Astrocyte (in vitro differentiated cells and primary cell): ENCODE data around the gene CTSL. TPM values are rescaled to one million over a fixed set of nuclear protein-coding genes. Genes with fewer than 3 reads are reported as not detected.

Experiments
- DNase-seq: peaks from one replicate; pipeline ENCODE4 v3.0.0-alpha.2; 2010; ENCODE audit warnings: low read depth
- FAIRE-seq: peaks from 2 replicates; lab custom pipeline; 2011; peaks lifted over from hg19 to GRCh38; lab: Jason Lieb, UNC
- H2AFZ ChIP-seq: 2 replicates; pipeline ENCODE4 v1.6.0; 2012; ENCODE audit warnings: low read depth, low read length, inconsistent platforms
- H3K27ac ChIP-seq: 2 replicates; pipeline ENCODE4 v1.5.1; 2011; ENCODE audit warnings: low read depth, low read length, inconsistent platforms
- H3K27me3 ChIP-seq: 2 replicates; pipeline ENCODE4 v1.6.0; 2011; ENCODE audit warnings: low read length, inconsistent platforms; ENCODE audit not compliant: insufficient read depth
- H3K36me3 ChIP-seq: 2 replicates; pipeline ENCODE4 v1.5.1; 2011; ENCODE audit warnings: low read length, inconsistent platforms; ENCODE audit not compliant: insufficient read depth
- H3K4me1 ChIP-seq: 2 replicates; pipeline ENCODE4 v1.5.1; 2011; ENCODE audit warnings: low read length, inconsistent platforms; ENCODE audit not compliant: insufficient read depth
- H3K4me2 ChIP-seq: 2 replicates; pipeline ENCODE4 v1.6.0; 2012; ENCODE audit warnings: low read length, inconsistent platforms
- H3K4me3 ChIP-seq: 2 replicates; pipeline ENCODE4 v1.5.1; 2011; ENCODE audit warnings: low read depth, mild to moderate bottlenecking, low read length, inconsistent platforms; ENCODE audit not compliant: insufficient read depth
- H3K79me2 ChIP-seq: 2 replicates; pipeline ENCODE4 v1.6.0; 2012; ENCODE audit warnings: mild to moderate bottlenecking, low read length, inconsistent platforms; ENCODE audit not compliant: insufficient read depth
- H3K9ac ChIP-seq: 2 replicates; pipeline ENCODE4 v1.6.0; 2012; ENCODE audit warnings: mild to moderate bottlenecking, low read length, inconsistent platforms
- H3K9me3 ChIP-seq: 2 replicates; pipeline ENCODE4 v1.5.1; 2012; ENCODE audit warnings: low read depth, mild to moderate bottlenecking, low read length, inconsistent platforms; ENCODE audit not compliant: insufficient read depth
- H4K20me1 ChIP-seq: 2 replicates; pipeline ENCODE4 v1.6.0; 2012; ENCODE audit warnings: low read length, inconsistent platforms; ENCODE audit not compliant: insufficient read depth
- H3K27ac Mint-ChIP-seq: one replicate; pipeline ENCODE4 v1.8.0; 2021; ENCODE audit warnings: mild to moderate bottlenecking, mixed read lengths; ENCODE audit not compliant: unreplicated experiment
- H3K27me3 Mint-ChIP-seq: one replicate; pipeline ENCODE4 v1.8.0; 2021; ENCODE audit warnings: low read depth, mixed read lengths; ENCODE audit not compliant: unreplicated experiment
- H3K36me3 Mint-ChIP-seq: one replicate; pipeline ENCODE4 v1.8.0; 2021; ENCODE audit warnings: low read depth, mixed read lengths; ENCODE audit not compliant: unreplicated experiment
- H3K4me1 Mint-ChIP-seq: one replicate; pipeline ENCODE4 v1.8.0; 2021; ENCODE audit warnings: low read depth, mixed read lengths; ENCODE audit not compliant: unreplicated experiment
- H3K4me3 Mint-ChIP-seq: one replicate; pipeline ENCODE4 v1.8.0; 2021; ENCODE audit warnings: mild to moderate bottlenecking, moderate library complexity, mixed read lengths; ENCODE audit not compliant: unreplicated experiment
- H3K9me3 Mint-ChIP-seq: one replicate; pipeline ENCODE4 v1.8.0; 2021; ENCODE audit warnings: mild to moderate bottlenecking, mixed read lengths; ENCODE audit not compliant: unreplicated experiment
- EZH2 ChIP-seq: IDR thresholded peaks from 2 replicates; pipeline ENCODE4 v1.6.1; 2012; ENCODE audit warnings: mild to moderate bottlenecking, low read length, inconsistent platforms; ENCODE audit not compliant: insufficient read depth
- total RNA-seq: library from RNA; stranded (reverse); gene quantifications from 2 replicates; pipeline ENCODE4 v1.2.1, GENCODE V29; 2021
- TF ChIP-seq, protein P1 (sequence below): IDR thresholded peaks from 2 replicates; pipeline ENCODE4 v1.5.1; 2011; ENCODE audit warnings: low read depth, mild to moderate bottlenecking, inconsistent platforms, low read length, moderate library complexity; ENCODE audit not compliant: insufficient read depth

The CTSL gene
- total RNA-seq, 1 donor from 2014 or later: 94.9 TPM

- Mint-ChIP-seq H3K27ac (no peak overlapping the region), H3K36me3 (no peaks in the 10 kb centered on the region), H3K27me3 (peaks cover 8% of the 10 kb centered on the region), H3K4me3 (no peak overlapping the region), H3K4me1 (no peaks in the 10 kb centered on the region), H3K9me3 (peaks cover 7% of the 10 kb centered on the region)
- Histone ChIP-seq H3K27me3 (no peaks in the 10 kb centered on the region), H3K4me1 (no peaks in the 10 kb centered on the region), H3K4me2 (no peak overlapping the region), H3K36me3 (no peaks in the 10 kb centered on the region), H3K9ac (no peak overlapping the region), H4K20me1 (no peaks in the 10 kb centered on the region), H3K79me2 (no peaks in the 10 kb centered on the region), H3K27ac (no peak overlapping the region), H2AFZ (no peak overlapping the region), H3K9me3 (no peaks in the 10 kb centered on the region), H3K4me3 (no peak overlapping the region)
- no peak for FAIRE-seq
- DNase-seq: no peak
- TF ChIP-seq, protein P1, sequence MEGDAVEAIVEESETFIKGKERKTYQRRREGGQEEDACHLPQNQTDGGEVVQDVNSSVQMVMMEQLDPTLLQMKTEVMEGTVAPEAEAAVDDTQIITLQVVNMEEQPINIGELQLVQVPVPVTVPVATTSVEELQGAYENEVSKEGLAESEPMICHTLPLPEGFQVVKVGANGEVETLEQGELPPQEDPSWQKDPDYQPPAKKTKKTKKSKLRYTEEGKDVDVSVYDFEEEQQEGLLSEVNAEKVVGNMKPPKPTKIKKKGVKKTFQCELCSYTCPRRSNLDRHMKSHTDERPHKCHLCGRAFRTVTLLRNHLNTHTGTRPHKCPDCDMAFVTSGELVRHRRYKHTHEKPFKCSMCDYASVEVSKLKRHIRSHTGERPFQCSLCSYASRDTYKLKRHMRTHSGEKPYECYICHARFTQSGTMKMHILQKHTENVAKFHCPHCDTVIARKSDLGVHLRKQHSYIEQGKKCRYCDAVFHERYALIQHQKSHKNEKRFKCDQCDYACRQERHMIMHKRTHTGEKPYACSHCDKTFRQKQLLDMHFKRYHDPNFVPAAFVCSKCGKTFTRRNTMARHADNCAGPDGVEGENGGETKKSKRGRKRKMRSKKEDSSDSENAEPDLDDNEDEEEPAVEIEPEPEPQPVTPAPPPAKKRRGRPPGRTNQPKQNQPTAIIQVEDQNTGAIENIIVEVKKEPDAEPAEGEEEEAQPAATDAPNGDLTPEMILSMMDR: no peak
Measured at GRCh38 chr9:87746186-87746585, 20.3 kb downstream of the CTSL start.

DNA sequence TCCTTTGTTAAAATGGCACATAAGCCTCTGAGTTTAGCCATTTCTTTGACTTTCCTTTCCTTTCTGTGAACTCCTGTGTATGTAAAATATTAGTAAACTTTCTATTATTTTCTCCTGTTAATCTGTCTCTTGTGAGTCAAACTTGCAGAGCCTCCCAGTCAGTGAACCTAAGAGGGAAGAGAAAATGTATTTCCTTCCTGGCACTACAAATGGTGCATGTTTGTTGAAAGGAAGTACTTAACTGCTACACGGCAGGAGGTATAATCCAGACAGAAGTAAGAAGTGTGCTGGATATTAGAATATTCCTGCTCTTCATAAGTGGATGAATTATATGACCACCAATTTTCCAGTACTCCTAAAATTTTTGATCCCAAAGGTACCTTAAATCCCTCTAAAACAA is 23.0 kb downstream of the CTSL start:
- no peaks in the 10 kb centered on the region for H3K79me2 ChIP-seq
- H3K36me3 ChIP-seq: no peaks in the 10 kb centered on the region
- TF ChIP-seq, protein P1: no peak
- TF ChIP-seq EZH2: no peak
- no peaks in the 10 kb centered on the region for H3K4me1 ChIP-seq
- Mint-ChIP-seq H3K27ac (no peak overlapping the region), H3K36me3 (no peaks in the 10 kb centered on the region), H3K9me3 (no peaks in the 10 kb centered on the region), H3K27me3 (peaks cover 5% of the 10 kb centered on the region), H3K4me1 (no peaks in the 10 kb centered on the region), H3K4me3 (no peak overlapping the region)
- H3K4me3 ChIP-seq: no peak overlapping the region
- peaks cover 4% of the 10 kb centered on the region for H3K9me3 ChIP-seq
- H3K27me3 ChIP-seq: no peaks in the 10 kb centered on the region
- H3K4me2 ChIP-seq: no peak overlapping the region
- FAIRE-seq: no peak
- no peak overlapping the region for H3K27ac ChIP-seq
- no peak for DNase-seq
- no peak overlapping the region for H2AFZ ChIP-seq
- H4K20me1 ChIP-seq: no peaks in the 10 kb centered on the region
- no peak overlapping the region for H3K9ac ChIP-seq

- H3K27ac ChIP-seq: no peak overlapping the region
- peaks cover 5% of the 10 kb centered on the region for H3K27me3 Mint-ChIP-seq
- no peak for TF ChIP-seq EZH2
Measured at GRCh38 chr9:87749335-87750035, 23.6 kb downstream of the CTSL start.

More at GRCh38 chr9:87749335-87750035, 23.6 kb downstream of the CTSL start:
- H3K36me3 ChIP-seq: no peaks in the 10 kb centered on the region
- no peaks in the 10 kb centered on the region for H3K9me3 Mint-ChIP-seq
- no peak overlapping the region for H3K9ac ChIP-seq
- peaks cover 4% of the 10 kb centered on the region for H3K9me3 ChIP-seq
- no peak overlapping the region for H3K4me2 ChIP-seq
- H2AFZ ChIP-seq: no peak overlapping the region
- H3K4me1 ChIP-seq: no peaks in the 10 kb centered on the region
- no peak overlapping the region for H3K27ac Mint-ChIP-seq
- no peaks in the 10 kb centered on the region for H3K27me3 ChIP-seq
- DNase-seq (no peak), FAIRE-seq (no peak)
- no peaks in the 10 kb centered on the region for H3K79me2 ChIP-seq
- H3K4me3 ChIP-seq: no peak overlapping the region
- no peaks in the 10 kb centered on the region for H3K4me1 Mint-ChIP-seq
- no peaks in the 10 kb centered on the region for H4K20me1 ChIP-seq
- H3K36me3 Mint-ChIP-seq: no peaks in the 10 kb centered on the region
- no peak overlapping the region for H3K4me3 Mint-ChIP-seq
